GM19468 (cell line): Measurements from ENCODE around the gene PRND.

Source experiments
- ATAC-seq: cut with Tn5 transposase; IDR thresholded peaks from one replicate; pipeline ENCODE4 v1.9.1; 2021; ENCODE audit warnings: mild to moderate bottlenecking, moderate library complexity, moderate number of reproducible peaks; ENCODE audit not compliant: unreplicated experiment; ENCODE audit errors: extremely low read depth

PRND gene

GRCh38 chr20:4721719-4722118, at the start of gene PRND:
PRND (plus strand) TSS chr20:4721909; CDS start chr20:4724552, 2,643 bp downstream.
- ATAC-seq, result no peak

GRCh38 chr20:4672948-4673347, 48.8 kb upstream of the PRND start:
- no peak for ATAC-seq

- no peak for ATAC-seq
These were observed 48.2 kb upstream of the PRND start for GRCh38 chr20:4673371-4674001.

GRCh38 chr20:4674672-4675071, 47.0 kb upstream of the PRND start:
- no peak for ATAC-seq

- no peak for ATAC-seq
These were observed 43.9 kb upstream of the PRND start for GRCh38 chr20:4677846-4678245.

GRCh38 chr20:4681401-4681800, 40.3 kb upstream of the PRND start:
- no peak for ATAC-seq

- ATAC-seq, result no peak
These were observed 39.7 kb upstream of the PRND start for GRCh38 chr20:4681991-4682401.

- no peak for ATAC-seq
These were observed 39.0 kb upstream of the PRND start for GRCh38 chr20:4682682-4683081.

- ATAC-seq, result no peak
These were observed 38.4 kb upstream of the PRND start for GRCh38 chr20:4683261-4683660.

- no peak for ATAC-seq
These were observed 36.8 kb upstream of the PRND start for GRCh38 chr20:4684837-4685413.

- ATAC-seq, result no peak
These were observed 35.8 kb upstream of the PRND start for GRCh38 chr20:4685923-4686221.

- ATAC-seq, result no peak
These were observed 33.4 kb upstream of the PRND start for GRCh38 chr20:4688305-4688704.

- ATAC-seq, result no peak
These were observed 32.5 kb upstream of the PRND start for GRCh38 chr20:4689220-4689619.

GRCh38 chr20:4691753-4692152, 30.0 kb upstream of the PRND start:
- no peak for ATAC-seq

GRCh38 chr20:4694076-4694475, 27.6 kb upstream of the PRND start:
- ATAC-seq, result no peak

- ATAC-seq, result no peak
These were observed 24.4 kb upstream of the PRND start for GRCh38 chr20:4697189-4697830.

- ATAC-seq, result no peak
These were observed 23.9 kb upstream of the PRND start for GRCh38 chr20:4697831-4698221.

- ATAC-seq, result no peak
These were observed 22.5 kb upstream of the PRND start for GRCh38 chr20:4699216-4699615.

GRCh38 chr20:4699957-4700356, 21.8 kb upstream of the PRND start:
- no peak for ATAC-seq

GRCh38 chr20:4702562-4703280, 19.0 kb upstream of the PRND start:
- ATAC-seq, result no peak

GRCh38 chr20:4703281-4703676, 18.4 kb upstream of the PRND start:
- ATAC-seq, result no peak
